Spleen (tissue), 7 donors: ENCODE measurements around the gene C6orf132.

Experiments used
- POLR2A ChIP-seq, 3 donors: fragments of 450-650 bp; IDR thresholded peaks; one replicate each; pipeline ENCODE4 v1.5.1; 2017; ENCODE audit warnings: antibody characterized with exemption in 3 of 3, mild to moderate bottlenecking in 1 of 3
- TF ChIP-seq, protein P1 (sequence below), 11 experiments: fragments of 200-600 bp in 7 of 11; fragments of 450-650 bp in 4 of 11; sonication (generic) in 4 of 11; IDR thresholded peaks in 8 of 11; conservative IDR thresholded peaks in 3 of 11; 1 replicate in 7 of 11; 2 replicates in 4 of 11; pipeline versions ENCODE4 v1.4.0 to v1.8.0; 2016 to 2021; ENCODE audit warnings: antibody characterized with exemption in 11 of 11, inconsistent platforms in 4 of 11, mild to moderate bottlenecking in 1 of 11
- donor health status: DM: no; HTN: no; CAD: no; lungs with moderate emphysema.
- donor health status: DM: no; HTN: no; CAD: no.
- donor health status: DM: no; HTN: no; CAD: no.

- TF ChIP-seq POLR2A (IDR thresholded peaks at IDR 0.05), result no peak
- TF ChIP-seq, protein P1, sequence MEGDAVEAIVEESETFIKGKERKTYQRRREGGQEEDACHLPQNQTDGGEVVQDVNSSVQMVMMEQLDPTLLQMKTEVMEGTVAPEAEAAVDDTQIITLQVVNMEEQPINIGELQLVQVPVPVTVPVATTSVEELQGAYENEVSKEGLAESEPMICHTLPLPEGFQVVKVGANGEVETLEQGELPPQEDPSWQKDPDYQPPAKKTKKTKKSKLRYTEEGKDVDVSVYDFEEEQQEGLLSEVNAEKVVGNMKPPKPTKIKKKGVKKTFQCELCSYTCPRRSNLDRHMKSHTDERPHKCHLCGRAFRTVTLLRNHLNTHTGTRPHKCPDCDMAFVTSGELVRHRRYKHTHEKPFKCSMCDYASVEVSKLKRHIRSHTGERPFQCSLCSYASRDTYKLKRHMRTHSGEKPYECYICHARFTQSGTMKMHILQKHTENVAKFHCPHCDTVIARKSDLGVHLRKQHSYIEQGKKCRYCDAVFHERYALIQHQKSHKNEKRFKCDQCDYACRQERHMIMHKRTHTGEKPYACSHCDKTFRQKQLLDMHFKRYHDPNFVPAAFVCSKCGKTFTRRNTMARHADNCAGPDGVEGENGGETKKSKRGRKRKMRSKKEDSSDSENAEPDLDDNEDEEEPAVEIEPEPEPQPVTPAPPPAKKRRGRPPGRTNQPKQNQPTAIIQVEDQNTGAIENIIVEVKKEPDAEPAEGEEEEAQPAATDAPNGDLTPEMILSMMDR (IDR thresholded peaks at IDR 0.05 in 8 of 11, conservative IDR thresholded peaks at IDR 0.05 in 3 of 11), result no peak
These were observed 39.7 kb upstream of the C6orf132 start for GRCh38 chr6:42182101-42182500.
